Inflammatory macrophage treated with lipopolysaccharide for 4 hours (primary cell): ENCODE measurements around the gene MREG.
A peak's percentile ranks its signal among the peaks of the same experiment; 100 is the strongest.
"Not testable (repeated sequence)": the region's sequence is repeated elsewhere in the genome, so short reads cannot be mapped to it uniquely, and the experiment has no call there.

Experiments
- DNase-seq: peaks from one replicate; pipeline ENCODE4 v3.0.0-alpha.2; 2020

Gene MREG

DNA sequence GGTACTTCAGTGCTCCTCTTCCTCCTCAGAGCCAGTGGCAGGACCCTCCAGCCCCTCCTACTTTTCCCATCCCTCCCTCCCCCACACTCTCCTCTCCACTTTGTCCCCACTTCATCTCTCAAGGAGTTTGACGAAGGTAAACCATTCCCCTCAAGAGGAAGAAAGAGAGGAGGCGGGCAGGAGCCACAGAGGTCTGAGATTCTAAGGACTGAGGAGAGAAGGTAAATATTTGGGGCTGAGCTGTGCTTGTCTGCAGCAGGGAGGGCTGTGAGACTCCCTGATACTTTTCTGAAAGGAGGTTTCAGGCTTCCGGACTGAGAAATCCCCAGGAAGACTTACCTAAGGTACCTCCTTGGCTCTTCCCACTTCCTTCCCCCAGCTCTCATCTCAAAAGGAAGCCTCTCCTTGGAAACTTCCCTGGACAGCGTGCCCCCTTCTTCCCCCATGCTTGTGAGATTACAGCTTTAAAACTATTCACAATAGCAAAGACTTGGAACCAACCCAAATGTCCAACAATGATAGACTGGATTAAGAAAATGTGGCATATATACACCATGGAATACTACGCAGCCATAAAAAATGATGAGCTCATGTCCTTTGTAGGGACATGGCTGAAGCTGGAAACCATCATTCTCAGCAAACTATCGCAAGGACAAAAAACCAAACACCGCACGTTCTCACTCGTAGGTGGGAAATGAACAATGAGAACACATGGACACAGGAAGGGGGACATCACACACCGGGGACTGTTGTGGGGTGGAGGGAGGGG lies 55.8 kb downstream of the MREG start:
- not testable (repeated sequence) for DNase-seq

DNA sequence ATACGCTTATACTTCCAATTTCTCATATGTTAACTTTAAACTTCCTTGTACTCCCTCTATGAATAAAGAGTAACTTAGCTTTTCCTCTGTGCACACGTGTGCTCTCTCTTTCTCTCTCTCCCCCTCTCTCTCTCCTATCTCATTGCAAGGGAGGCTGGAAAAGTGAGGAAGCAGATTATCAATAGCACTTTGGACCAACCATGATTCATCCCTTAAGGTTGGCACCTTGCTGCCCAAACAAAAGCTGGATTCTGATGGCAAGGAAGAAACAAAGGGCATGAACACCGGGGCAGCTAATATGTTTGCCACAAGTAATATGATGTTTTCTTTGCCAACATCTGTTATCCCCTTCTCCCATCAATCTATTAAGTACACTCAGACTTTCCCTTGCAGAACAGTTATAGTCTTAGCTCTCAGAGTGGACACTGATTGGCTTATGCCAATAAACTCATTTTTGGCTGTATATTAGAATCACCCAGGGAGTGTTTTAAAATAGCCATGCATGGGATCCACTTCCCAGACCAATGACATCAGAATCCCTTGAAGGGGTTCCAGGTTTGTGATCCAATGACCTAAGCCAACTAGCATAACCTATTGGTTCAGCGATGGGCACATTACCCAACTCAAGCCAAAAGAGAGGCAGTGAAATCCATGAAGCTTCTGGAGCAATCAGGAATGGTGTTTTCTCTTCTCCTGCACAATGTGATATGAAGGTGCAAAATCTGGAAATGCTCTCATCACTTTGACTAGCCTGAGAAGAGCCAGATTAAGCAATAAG lies 60.3 kb downstream of the MREG start:
- DNase-seq = no peak

DNA sequence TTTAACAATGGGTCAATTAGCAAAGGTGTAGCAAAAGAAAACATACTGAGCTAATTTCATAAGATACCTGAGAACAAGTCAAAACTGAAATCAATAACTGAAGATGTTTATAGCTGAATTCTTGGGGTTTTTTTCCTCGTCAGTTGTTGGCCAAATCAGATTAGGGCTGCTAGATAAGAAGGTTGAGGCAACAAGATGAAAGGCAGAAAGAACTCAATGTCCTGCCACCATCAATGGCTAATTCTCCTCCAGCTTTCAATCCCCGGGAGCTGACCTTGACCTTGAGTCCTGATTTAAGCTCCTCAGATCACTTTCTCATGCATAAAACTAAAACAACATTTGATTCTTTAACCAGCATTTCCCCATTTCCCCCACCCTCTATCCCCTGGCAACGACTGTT lies 61.8 kb downstream of the MREG start:
- no peak for DNase-seq

DNA sequence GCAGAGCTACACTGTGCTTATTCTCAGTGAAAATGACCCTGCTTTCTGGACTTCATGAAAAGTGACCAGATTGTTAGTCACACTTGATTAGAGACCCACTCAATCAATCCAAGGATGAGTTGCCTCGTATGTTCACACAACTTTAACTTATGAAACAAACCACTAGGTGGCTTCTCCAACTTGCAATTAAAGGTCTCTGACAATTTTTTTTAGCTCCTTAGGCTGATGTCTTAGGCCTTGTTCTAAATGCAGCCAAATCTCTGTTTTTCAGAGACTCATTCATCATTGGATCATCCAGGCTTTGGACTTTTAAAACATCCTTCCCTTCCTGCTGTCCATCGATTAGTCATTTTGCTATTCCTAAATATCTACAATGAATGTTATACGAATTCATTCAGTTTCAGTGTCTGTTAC lies 63.4 kb downstream of the MREG start:
- peak; percentile 57 for DNase-seq

DNA sequence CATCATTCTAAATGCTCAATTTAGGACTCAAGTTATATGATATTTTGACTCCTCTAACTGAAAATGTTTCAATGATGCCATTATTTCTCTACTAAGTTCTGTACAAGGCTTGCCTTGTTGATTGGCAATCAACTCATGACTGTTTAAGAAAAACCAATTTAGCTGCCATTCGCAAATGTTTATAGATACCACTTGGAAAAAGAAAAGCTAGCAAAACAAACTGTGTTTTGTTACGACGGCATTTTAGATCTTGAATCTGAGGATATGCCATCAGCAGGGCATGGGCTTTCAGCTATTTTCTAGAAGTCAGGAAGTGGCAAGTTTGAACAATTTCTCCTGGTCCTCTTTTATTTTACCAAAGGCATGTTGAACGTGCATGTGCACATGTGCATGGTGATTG lies 65.3 kb downstream of the MREG start:
- DNase-seq = no peak

DNA sequence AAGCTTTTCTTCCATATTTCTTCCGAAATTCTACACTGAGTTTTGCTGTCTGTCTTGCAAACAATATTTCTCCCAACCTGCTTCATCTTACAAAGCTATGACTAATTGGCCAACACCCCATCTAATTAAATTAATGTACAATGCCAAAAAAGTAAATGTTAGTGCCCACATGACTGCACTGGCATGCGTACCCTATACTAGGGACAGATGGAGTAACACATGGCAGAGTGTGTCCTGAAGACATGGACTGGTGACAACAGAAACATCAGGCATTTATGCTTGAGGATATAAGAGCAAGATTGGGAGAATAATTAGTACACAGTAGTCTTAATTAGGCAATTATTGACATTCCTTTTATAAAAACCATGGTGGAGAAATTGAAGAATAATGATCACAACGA lies 66.8 kb downstream of the MREG start:
- no peak for DNase-seq

DNA sequence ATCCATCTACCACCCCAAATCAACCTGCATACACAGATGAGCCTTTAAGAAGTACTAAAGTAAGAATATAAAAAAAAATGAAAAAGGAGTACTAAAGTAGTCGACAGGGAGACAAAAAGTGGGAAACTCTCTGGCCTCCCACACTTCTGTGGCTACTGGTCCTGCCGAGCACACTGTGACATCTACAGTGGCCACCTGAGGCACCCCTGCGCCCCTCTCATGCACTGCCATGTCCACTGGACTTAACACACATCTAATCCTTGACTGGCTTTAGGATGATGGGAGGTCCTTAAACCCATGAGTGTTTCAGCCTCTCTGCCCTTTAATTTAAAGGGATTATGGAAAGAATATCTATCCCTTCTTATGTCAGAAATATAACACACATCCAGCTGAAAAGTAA lies 71.2 kb downstream of the MREG start:
- DNase-seq = no peak

DNA sequence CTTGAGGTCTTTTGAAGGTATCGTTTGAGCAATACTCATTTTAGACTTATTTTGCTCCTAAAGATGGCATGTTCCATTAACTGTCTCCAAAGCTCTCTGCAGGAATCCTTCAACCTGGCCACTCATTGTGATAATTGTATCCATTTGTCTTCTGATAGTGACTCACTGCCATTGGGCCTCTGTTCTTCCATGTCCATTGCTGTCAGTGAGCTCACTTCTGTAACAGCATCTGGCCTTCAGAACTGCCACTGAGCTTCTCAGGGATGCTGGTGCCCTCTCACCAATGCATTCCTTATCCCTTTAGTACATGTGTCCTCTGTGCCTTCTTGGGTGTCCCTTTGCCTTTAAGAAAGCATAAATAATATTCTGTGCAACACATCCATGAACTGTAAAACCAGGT lies 71.6 kb downstream of the MREG start:
- DNase-seq = no peak

DNA sequence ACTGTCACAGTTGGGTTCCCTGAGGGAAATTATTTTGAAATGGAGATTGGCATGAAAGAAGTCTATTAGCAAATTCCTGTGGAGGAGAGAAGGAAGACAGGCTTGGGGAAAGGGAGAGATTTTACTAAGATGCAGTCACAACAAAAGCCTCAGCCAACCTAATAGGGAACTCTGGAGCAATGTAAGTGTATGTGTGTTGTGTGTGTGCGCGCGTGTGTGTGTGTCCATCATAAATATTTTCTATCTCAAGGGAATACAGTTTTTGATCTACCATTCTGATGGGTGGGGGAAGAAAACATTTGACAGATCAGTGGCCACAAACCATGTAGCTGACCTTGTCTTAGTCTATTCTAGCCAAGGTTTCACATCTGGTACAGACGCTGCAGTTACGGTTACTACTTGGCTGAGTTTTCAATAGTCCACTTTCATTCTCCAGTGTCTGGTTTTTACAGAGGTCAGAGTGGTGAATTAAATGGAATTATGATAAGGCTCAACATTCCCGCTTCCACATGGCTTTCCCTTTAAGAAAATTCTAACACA lies 72.6 kb downstream of the MREG start:
- no peak for DNase-seq

DNA sequence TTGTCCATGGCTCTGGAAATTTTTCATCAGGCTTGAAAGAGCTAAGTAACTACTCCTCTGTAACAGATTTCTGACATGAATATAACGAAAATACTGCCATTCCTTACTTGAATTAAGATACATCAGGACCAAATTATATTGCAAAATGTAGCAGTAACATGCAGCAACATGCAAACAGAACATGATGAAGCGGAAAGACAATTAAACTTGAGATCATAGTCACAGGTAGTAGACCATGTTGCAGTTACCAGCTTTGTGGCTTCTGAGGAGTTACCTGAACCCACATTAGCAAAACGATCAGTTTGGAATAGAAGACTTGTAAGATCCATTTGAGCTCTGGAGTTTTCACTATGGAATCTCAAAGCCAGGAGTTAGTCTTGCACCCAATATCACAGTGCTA lies 76.2 kb downstream of the MREG start:
- DNase-seq = no peak

DNA sequence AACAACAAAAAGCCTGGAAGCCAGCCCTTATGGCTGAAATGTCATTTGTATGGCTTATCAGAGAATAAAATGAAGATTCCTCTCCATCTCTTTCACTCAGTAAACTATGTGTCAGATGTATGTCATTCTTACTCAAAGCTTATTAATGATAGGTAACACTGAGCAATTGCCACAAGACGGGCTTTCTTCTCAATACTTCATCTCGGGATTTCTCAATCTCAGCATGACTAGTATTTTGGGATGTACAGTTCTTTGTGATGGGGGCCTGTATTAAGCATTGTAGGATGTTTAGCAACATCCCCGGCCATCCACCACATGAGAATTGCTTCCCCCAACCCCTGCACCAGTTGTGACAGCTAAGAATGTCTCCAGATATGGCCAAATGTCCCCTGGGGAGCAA lies 80.2 kb downstream of the MREG start:
- peak; percentile 55 for DNase-seq

DNA sequence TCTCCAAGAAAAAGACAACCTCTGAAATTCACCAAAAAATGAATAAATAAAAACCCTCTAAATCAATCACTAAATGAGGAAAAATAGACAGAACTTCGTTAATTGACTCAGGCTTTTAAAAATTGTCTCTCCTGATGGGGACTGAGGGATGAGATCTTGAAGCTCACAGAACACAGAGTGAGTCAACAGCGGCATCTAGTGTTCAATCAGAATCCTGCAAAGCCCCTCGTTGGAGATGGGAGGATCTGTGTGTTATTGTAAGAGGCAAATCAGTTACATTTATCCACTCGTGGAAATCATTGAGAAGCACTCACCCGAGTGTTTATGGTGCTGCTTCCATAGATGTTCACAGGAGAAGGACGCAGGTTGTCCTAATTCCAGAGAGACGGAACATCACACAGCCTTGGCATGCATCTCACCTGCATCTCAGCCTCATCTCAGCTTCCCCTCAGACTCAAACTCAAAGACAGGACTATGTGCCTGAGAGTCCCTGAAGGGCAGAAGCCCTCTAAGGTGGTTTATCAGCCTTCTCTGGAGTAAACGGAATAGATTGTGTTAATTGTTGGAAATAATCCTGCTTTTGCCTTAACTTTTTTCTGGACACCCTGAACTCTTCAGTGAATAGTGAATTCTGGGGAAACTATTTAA lies 82.0 kb downstream of the MREG start:
- DNase-seq = peak; percentile 65

DNA sequence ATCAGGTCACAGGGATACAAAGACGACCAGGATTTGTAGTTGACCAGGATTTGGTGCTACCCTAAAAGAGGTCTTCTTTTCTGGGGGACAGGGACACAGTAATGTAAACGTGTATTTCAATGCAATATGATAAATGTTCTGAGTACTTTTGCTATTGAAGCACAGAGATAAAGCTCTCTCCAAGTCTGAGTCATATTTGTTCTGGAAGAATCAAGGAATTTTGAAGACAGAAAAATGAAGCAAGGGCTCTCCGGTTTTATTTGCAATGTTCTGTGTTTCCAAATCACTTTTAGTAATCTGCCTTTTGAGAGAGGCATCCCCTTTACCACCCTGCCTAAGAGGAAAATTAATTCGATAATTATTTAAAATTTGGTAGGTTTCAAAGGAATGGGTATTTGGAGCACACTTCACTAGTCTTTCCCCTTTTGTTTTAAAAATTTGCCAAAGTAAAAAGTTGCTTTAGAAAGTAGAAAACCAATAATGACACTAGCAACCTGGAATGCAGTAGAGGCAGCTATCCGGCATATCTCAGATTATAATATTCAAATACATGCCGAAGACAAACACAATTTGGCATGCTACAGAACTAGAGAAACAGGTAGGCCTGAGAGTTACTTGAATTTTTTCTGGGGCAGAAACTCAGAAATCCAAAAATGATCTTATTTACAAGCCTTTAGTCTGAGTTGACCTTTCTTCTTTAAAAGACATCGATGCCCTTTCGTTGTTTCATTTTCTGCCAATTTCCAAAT lies 82.7 kb downstream of the MREG start:
- DNase-seq = no peak

DNA sequence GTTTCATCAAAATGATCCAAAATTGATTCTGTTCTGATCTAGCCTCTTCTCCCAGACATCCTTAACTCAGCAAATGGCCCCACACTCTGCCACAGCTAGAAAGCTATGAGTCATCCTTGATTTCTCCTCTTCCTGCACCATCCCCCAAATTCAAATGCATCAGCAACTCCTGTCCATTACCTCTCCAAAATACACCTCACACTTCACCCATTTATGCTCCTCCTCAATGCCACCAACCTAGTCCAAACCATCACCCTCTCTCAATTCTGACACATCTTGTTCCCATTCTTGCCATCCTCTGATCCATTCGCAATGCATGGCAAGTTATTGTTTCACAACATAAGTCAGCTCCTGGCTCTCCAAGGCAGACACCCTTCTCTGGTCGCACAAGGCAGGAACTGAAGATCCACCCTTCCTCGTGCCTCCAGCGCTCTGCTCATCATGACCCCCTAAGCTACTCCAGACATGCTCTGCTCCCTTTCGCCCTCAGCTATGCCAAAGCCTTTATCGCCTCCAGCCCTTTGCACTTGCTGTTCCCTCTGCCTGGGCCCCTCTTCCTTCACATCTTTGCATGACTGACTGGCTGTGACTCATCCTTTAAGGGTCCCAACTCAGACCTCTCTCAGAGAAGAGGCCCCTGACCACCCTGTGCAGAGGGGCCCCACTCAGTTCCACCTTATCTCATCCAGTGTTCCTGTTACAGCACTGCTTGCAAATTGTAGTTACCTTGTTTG lies 83.6 kb downstream of the MREG start:
- DNase-seq = no peak

DNA sequence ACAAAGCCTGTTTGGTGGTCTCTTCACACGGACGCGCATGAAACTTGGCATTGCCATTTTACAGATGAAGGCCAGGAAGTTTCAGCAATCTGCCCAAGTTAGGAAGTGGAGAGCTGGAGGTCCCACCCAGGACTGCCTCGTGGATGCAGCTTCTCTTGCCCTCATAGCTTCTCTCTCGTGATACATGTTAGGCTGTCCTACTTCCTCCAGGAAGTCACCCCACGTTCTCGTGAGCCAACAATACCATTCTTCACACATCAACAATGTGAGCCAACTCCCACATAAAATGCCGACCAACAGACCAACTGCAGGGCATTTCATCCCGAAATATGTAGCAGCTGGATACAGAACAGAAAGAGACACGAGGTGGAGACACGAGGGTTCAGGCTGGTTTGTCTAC lies 85.3 kb downstream of the MREG start:
- peak; percentile 23 for DNase-seq

DNA sequence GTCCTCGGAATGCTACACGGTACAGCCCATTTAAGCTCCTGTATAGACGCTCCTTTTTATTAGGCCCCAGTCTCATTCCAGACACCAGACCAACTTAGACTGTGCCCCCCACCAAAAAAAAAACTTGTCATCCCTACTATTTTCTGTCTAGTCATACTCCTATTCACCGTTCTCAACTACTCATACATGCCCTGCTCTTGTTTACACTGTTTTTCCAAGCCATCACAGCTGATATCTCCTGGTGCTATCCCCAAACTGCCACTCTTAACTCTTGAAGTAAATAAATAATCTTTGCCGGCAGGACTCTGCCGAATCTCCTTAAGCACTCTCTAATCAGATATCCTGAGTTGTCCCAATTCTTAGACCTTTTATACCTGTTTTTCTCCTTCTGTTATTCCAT lies 86.4 kb downstream of the MREG start:
- not testable (repeated sequence) for DNase-seq

DNA sequence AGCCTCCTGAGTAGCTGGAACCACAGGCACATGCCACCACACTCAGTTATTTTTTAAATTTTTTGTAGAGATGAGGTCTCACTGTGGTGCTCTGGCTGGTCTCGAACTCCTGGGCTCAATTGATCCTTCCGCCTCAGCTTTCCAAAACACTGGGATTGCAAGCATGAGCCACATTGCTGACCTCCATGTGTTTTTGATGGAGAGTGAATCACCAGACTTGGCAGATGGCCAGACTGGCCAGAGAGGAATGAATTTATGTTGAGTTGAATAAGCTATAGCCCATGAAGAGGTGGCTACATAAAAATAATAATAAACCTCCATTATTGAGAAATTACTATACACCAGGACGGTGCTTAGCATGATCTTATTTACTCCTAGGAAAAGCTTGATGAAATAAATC lies 91.5 kb downstream of the MREG start:
- no peak for DNase-seq

DNA sequence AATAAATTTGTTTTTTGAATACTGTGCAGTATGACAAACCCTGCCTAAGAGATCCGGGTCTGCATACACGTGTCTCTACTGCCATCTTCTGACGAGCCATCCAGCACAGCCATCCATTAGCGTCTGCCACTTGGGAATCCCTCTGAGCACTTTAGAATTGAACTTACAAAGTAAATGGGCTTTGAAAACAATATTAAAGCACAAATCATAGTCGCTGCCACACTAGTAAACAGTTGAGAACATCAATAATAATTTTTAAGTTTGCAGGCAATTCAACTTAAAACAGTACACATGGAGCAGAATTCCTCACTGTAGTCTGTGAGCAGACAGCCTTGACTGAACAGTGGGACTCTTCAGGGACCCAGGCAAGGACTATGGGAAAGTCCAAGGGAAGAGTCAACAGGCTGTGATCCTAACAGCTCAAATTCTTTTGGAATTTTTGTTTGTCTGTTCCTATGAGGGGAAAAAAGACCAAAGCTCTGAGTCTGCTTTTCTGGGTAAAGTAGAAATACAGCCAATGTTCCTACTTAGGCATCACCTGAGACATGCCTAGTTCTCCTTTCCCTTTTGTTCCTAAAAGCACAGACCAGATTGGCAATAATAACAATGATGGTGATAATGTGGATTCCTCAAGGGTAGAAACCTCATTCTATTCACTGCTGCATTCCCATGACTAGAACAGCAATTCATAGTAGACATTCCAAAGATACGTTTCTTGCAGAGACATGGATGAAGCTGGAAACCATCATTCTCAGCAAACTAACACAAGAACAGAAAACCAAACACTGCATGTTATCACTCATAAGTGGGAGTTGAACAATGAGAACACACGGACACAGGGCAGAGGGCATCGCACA lies 92.9 kb downstream of the MREG start:
- DNase-seq = peak; percentile 70

DNA sequence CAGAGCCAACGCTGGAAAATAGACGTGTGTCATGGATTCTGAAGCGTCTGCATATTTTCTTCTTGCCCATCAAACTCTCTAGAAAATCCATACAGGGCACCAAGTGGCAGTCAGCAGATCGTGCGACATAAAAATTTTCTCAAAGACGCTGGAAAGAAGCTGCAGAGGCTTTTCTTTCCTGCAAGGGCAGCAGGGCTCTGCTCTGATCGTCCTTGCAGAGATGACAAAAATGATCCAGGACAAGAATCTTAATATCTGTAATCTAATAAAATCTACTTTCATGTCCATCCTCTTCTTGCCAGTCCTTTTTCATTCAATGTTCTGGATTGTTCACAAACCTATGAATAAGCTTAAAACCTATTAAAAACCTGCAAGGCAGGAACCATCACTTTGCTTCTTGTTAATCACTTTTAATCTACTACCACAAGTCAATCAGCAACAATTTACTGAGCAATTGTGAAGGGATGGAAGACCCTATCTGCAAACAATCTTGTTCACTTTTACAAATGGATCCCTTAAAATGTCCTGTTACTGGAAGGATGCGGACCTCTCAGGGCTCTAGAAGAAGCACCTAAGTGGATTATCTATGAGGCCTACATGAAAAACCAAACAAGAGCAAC lies 93.6 kb downstream of the MREG start:
- no peak for DNase-seq

DNA sequence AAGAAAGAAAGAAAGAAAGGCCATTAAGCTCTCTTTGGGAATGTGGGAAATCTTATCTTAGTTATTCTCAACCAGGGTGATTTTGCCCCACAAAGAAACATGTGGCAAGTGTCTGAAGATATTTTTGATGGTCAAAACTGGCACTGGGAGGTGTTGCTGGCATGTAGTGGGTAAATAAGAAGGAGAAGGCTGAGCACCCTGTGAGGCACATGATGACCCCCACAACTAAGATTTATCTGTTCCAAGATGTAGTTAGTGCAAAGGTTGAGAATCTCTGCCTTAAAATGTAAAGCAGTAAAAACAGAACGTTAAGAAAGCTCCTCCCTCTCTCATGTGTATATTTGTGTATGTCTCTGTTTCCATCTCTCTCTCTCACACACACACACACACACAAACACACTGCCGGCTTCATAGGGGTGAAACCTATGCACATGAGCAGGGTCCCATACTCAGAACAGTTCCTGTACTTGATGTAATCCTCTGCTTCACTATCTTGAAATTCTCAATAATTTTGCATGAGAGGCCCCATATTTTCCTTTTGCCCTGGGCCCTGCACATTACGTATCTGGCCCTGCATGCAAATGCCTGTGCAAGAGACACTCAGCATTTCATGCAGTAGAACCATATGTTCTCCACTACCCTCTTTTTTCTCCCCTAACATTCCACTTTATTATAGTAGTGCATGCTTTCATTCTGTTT lies 94.3 kb downstream of the MREG start:
- DNase-seq = no peak
